ENCODE measurements around the gene CA12.
"Not testable (repeated sequence)": the region's sequence is repeated elsewhere in the genome, so short reads cannot be mapped to it uniquely, and the experiment has no call there.

The CA12 gene

GRCh38 chr15:63344731-63345390 lies 36.8 kb downstream of the CA12 start:
- no peak overlapping the region for H3K4me3 ChIP-seq (ENCODE audit: low read length)
- no peak overlapping the region for H2AK5ac ChIP-seq (ENCODE audit: low read length)
- no peak overlapping the region for H3K9ac ChIP-seq (ENCODE audit: low read length)
- no peak overlapping the region for H3K23ac ChIP-seq (ENCODE audit: low read length)
- H3K27me3 ChIP-seq (ENCODE audit: insufficient read depth, low read length, poor library complexity), result no peaks in the 10 kb centered on the region
- no peak overlapping the region for H4K5ac ChIP-seq (ENCODE audit: low read length)
- no peak overlapping the region for H2BK5ac ChIP-seq (ENCODE audit: low read length)
- WGBS (ENCODE audit: extremely low coverage, insufficient coverage, low lambda C conversion rate), result no CpG with 5 or more reads among the region's 5 CpGs
- H3K18ac ChIP-seq (ENCODE audit: low read length), result no peak overlapping the region
- no peaks in the 10 kb centered on the region for H3K79me1 ChIP-seq (ENCODE audit: low read length)
- H2BK15ac ChIP-seq (replicated peaks; ENCODE audit: low read depth), result no peak overlapping the region
- H3K56ac ChIP-seq (ENCODE audit: low read length), result no peak overlapping the region
- no peak overlapping the region for H3K4me2 ChIP-seq (ENCODE audit: low read length)
- no peak overlapping the region for H2BK120ac ChIP-seq (ENCODE audit: low read depth, low read length)
- no peak for DNase-seq
- no peak overlapping the region for H4K8ac ChIP-seq (ENCODE audit: low read depth, low read length)
- H3K27ac ChIP-seq (ENCODE audit: low read depth, low read length), result no peak overlapping the region
- peaks cover 6% of the 10 kb centered on the region for H3K36me3 ChIP-seq (ENCODE audit: control insufficient read depth, insufficient read depth, low read length)
- no peak overlapping the region for H3K4ac ChIP-seq (ENCODE audit: low read depth, low read length)
- no peaks in the 10 kb centered on the region for H3K79me2 ChIP-seq (ENCODE audit: control insufficient read depth, insufficient read depth, low read length)
- peaks cover 8% of the 10 kb centered on the region for H3K4me1 ChIP-seq (ENCODE audit: control insufficient read depth, low read depth, low read length)

GRCh38 chr15:63342996-63343562 lies 38.6 kb downstream of the CA12 start:
- not testable (repeated sequence) for DNase-seq; H3K4me2 ChIP-seq (ENCODE audit: low read length); H3K23ac ChIP-seq (ENCODE audit: low read length); H3K4me1 ChIP-seq (ENCODE audit: control insufficient read depth, low read depth, low read length); H4K8ac ChIP-seq (ENCODE audit: low read depth, low read length); H2BK15ac ChIP-seq (replicated peaks; ENCODE audit: low read depth); H3K4ac ChIP-seq (ENCODE audit: low read depth, low read length); H2BK120ac ChIP-seq (ENCODE audit: low read depth, low read length); H2AK5ac ChIP-seq (ENCODE audit: low read length); H3K27ac ChIP-seq (ENCODE audit: low read depth, low read length); H3K79me1 ChIP-seq (ENCODE audit: low read length); H2BK5ac ChIP-seq (ENCODE audit: low read length); H3K9ac ChIP-seq (ENCODE audit: low read length); H4K5ac ChIP-seq (ENCODE audit: low read length); H3K4me3 ChIP-seq (ENCODE audit: low read length); H3K27me3 ChIP-seq (ENCODE audit: insufficient read depth, low read length, poor library complexity); H3K79me2 ChIP-seq (ENCODE audit: control insufficient read depth, insufficient read depth, low read length); H3K56ac ChIP-seq (ENCODE audit: low read length); H3K18ac ChIP-seq (ENCODE audit: low read length)
- no CpG with 5 or more reads among the region's 11 CpGs for WGBS (ENCODE audit: extremely low coverage, insufficient coverage, low lambda C conversion rate)
- peaks cover 10% of the 10 kb centered on the region for H3K36me3 ChIP-seq (ENCODE audit: control insufficient read depth, insufficient read depth, low read length)

GRCh38 chr15:63341898-63342297 lies 39.7 kb downstream of the CA12 start:
- Histone ChIP-seq H3K4me3 (ENCODE audit: low read length) (no peak overlapping the region), H2BK5ac (ENCODE audit: low read length) (no peak overlapping the region), H2BK15ac (replicated peaks; ENCODE audit: low read depth) (no peak overlapping the region), H4K8ac (ENCODE audit: low read depth, low read length) (no peak overlapping the region), H4K5ac (ENCODE audit: low read length) (no peak overlapping the region), H3K18ac (ENCODE audit: low read length) (no peak overlapping the region), H3K27ac (ENCODE audit: low read depth, low read length) (no peak overlapping the region), H3K23ac (ENCODE audit: low read length) (no peak overlapping the region), H3K36me3 (ENCODE audit: control insufficient read depth, insufficient read depth, low read length) (peaks cover 10% of the 10 kb centered on the region), H3K9ac (ENCODE audit: low read length) (no peak overlapping the region), H3K4me2 (ENCODE audit: low read length) (no peak overlapping the region), H3K4ac (ENCODE audit: low read depth, low read length) (no peak overlapping the region), H2BK120ac (ENCODE audit: low read depth, low read length) (no peak overlapping the region), H3K79me1 (ENCODE audit: low read length) (no peaks in the 10 kb centered on the region), H3K56ac (ENCODE audit: low read length) (no peak overlapping the region), H3K79me2 (ENCODE audit: control insufficient read depth, insufficient read depth, low read length) (no peaks in the 10 kb centered on the region), H3K27me3 (ENCODE audit: insufficient read depth, low read length, poor library complexity) (no peaks in the 10 kb centered on the region), H2AK5ac (ENCODE audit: low read length) (no peak overlapping the region), H3K4me1 (ENCODE audit: control insufficient read depth, low read depth, low read length) (peaks cover 8% of the 10 kb centered on the region)
- WGBS (ENCODE audit: extremely low coverage, insufficient coverage, low lambda C conversion rate), result no CpG with 5 or more reads among the region's 4 CpGs
- DNase-seq, result no peak

- no peak overlapping the region for H3K27ac ChIP-seq (ENCODE audit: low read depth, low read length)
- no peak overlapping the region for H2BK5ac ChIP-seq (ENCODE audit: low read length)
- WGBS (ENCODE audit: extremely low coverage, insufficient coverage, low lambda C conversion rate), result no CpG with 5 or more reads among the region's 3 CpGs
- H2AK5ac ChIP-seq (ENCODE audit: low read length), result no peak overlapping the region
- no peak overlapping the region for H3K4ac ChIP-seq (ENCODE audit: low read depth, low read length)
- H3K9ac ChIP-seq (ENCODE audit: low read length), result no peak overlapping the region
- peaks cover 8% of the 10 kb centered on the region for H3K4me1 ChIP-seq (ENCODE audit: control insufficient read depth, low read depth, low read length)
- no peak overlapping the region for H4K5ac ChIP-seq (ENCODE audit: low read length)
- peaks cover 11% of the 10 kb centered on the region for H3K36me3 ChIP-seq (ENCODE audit: control insufficient read depth, insufficient read depth, low read length)
- no peak overlapping the region for H3K18ac ChIP-seq (ENCODE audit: low read length)
- no peak overlapping the region for H3K4me3 ChIP-seq (ENCODE audit: low read length)
- H4K8ac ChIP-seq (ENCODE audit: low read depth, low read length), result no peak overlapping the region
- H3K27me3 ChIP-seq (ENCODE audit: insufficient read depth, low read length, poor library complexity), result no peaks in the 10 kb centered on the region
- H3K79me2 ChIP-seq (ENCODE audit: control insufficient read depth, insufficient read depth, low read length), result no peaks in the 10 kb centered on the region
- H3K79me1 ChIP-seq (ENCODE audit: low read length), result no peaks in the 10 kb centered on the region
- DNase-seq, result no peak
- H2BK15ac ChIP-seq (replicated peaks; ENCODE audit: low read depth), result no peak overlapping the region
- H3K4me2 ChIP-seq (ENCODE audit: low read length), result no peak overlapping the region
- peak overlapping the region; percentile 17 for H3K23ac ChIP-seq (ENCODE audit: low read length)
- no peak overlapping the region for H3K56ac ChIP-seq (ENCODE audit: low read length)
- H2BK120ac ChIP-seq (ENCODE audit: low read depth, low read length), result no peak overlapping the region
Measured at GRCh38 chr15:63340878-63341277, 40.8 kb downstream of the CA12 start.

GRCh38 chr15:63340353-63340752 lies 41.3 kb downstream of the CA12 start:
- H3K79me2 ChIP-seq (ENCODE audit: control insufficient read depth, insufficient read depth, low read length), result no peaks in the 10 kb centered on the region
- H3K27me3 ChIP-seq (ENCODE audit: insufficient read depth, low read length, poor library complexity), result no peaks in the 10 kb centered on the region
- no CpG with 5 or more reads among the region's 8 CpGs for WGBS (ENCODE audit: extremely low coverage, insufficient coverage, low lambda C conversion rate)

GRCh38 chr15:63339836-63340235 lies 41.8 kb downstream of the CA12 start:
- Histone ChIP-seq H2AK5ac (ENCODE audit: low read length) (no peak overlapping the region), H3K79me1 (ENCODE audit: low read length) (no peaks in the 10 kb centered on the region), H3K79me2 (ENCODE audit: control insufficient read depth, insufficient read depth, low read length) (no peaks in the 10 kb centered on the region), H3K27ac (ENCODE audit: low read depth, low read length) (no peak overlapping the region), H3K4me3 (ENCODE audit: low read length) (no peak overlapping the region), H3K18ac (ENCODE audit: low read length) (no peak overlapping the region), H3K36me3 (ENCODE audit: control insufficient read depth, insufficient read depth, low read length) (peaks cover 14% of the 10 kb centered on the region), H2BK5ac (ENCODE audit: low read length) (no peak overlapping the region), H2BK15ac (replicated peaks; ENCODE audit: low read depth) (no peak overlapping the region), H3K27me3 (ENCODE audit: insufficient read depth, low read length, poor library complexity) (no peaks in the 10 kb centered on the region), H3K4me1 (ENCODE audit: control insufficient read depth, low read depth, low read length) (peaks cover 8% of the 10 kb centered on the region), H3K9ac (ENCODE audit: low read length) (no peak overlapping the region), H3K56ac (ENCODE audit: low read length) (no peak overlapping the region), H3K23ac (ENCODE audit: low read length) (no peak overlapping the region), H3K4me2 (ENCODE audit: low read length) (no peak overlapping the region), H2BK120ac (ENCODE audit: low read depth, low read length) (no peak overlapping the region), H4K8ac (ENCODE audit: low read depth, low read length) (no peak overlapping the region), H3K4ac (ENCODE audit: low read depth, low read length) (no peak overlapping the region), H4K5ac (ENCODE audit: low read length) (no peak overlapping the region)
- no peak for DNase-seq
- WGBS (ENCODE audit: extremely low coverage, insufficient coverage, low lambda C conversion rate), result no CpG with 5 or more reads among the region's 1 CpG

More at GRCh38 chr15:63340353-63340752, 41.3 kb downstream of the CA12 start:
- no peak overlapping the region for H3K4me2 ChIP-seq (ENCODE audit: low read length)
- no peak overlapping the region for H3K9ac ChIP-seq (ENCODE audit: low read length)
- H4K5ac ChIP-seq (ENCODE audit: low read length), result no peak overlapping the region
- no peak overlapping the region for H4K8ac ChIP-seq (ENCODE audit: low read depth, low read length)
- no peaks in the 10 kb centered on the region for H3K79me1 ChIP-seq (ENCODE audit: low read length)
- peak overlapping the region; percentile 25 for H3K56ac ChIP-seq (ENCODE audit: low read length)
- DNase-seq, result no peak
- no peak overlapping the region for H2BK120ac ChIP-seq (ENCODE audit: low read depth, low read length)
- no peak overlapping the region for H2AK5ac ChIP-seq (ENCODE audit: low read length)
- H3K36me3 ChIP-seq (ENCODE audit: control insufficient read depth, insufficient read depth, low read length), result peaks cover 14% of the 10 kb centered on the region
- peak overlapping the region; percentile 17 for H3K23ac ChIP-seq (ENCODE audit: low read length)
- H3K4me1 ChIP-seq (ENCODE audit: control insufficient read depth, low read depth, low read length), result peaks cover 8% of the 10 kb centered on the region
- no peak overlapping the region for H3K4me3 ChIP-seq (ENCODE audit: low read length)
- no peak overlapping the region for H2BK15ac ChIP-seq (replicated peaks; ENCODE audit: low read depth)
- no peak overlapping the region for H3K18ac ChIP-seq (ENCODE audit: low read length)
- no peak overlapping the region for H3K4ac ChIP-seq (ENCODE audit: low read depth, low read length)
- no peak overlapping the region for H3K27ac ChIP-seq (ENCODE audit: low read depth, low read length)
- H2BK5ac ChIP-seq (ENCODE audit: low read length), result no peak overlapping the region

Measured in mesendoderm (in vitro differentiated cells).